ENCODE measurements around the gene SCAMP4.
"Not testable (repeated sequence)": the region's sequence is repeated elsewhere in the genome, so short reads cannot be mapped to it uniquely, and the experiment has no call there.

The SCAMP4 gene

GRCh38 chr19:1882786-1883692 is 22.2 kb upstream of the SCAMP4 start:
- no peak for DNase-seq (ENCODE audit: low read depth in 2 of 2, low spot score in 1 of 2)

GRCh38 chr19:1883784-1884183 is 21.4 kb upstream of the SCAMP4 start:
- DNase-seq (ENCODE audit: low read depth in 2 of 2, low spot score in 1 of 2): no peak

DNA sequence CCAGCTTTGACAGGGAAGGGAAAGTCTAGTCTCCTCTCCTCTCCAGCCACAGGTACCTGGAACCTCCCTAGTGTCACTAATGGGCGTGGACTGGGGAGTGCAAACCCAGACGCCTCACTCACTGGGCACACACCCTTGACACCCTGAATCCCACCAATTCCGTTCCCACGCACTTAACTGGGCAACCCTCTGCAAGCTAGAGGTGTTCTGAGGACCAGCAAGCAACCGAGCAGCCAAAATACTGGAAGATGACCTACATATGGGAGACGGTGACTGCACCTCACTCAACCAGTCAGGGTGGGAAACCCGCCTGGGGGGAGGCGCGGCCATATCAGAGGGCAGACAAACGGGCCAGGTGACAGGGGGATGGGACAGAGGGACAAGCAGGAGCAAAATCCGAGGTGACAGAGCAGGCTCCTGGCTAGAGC is 20.9 kb upstream of the SCAMP4 start:
- no peak for DNase-seq (ENCODE audit: low read depth in 2 of 2, low spot score in 1 of 2)

- DNase-seq (ENCODE audit: low read depth in 2 of 2, low spot score in 1 of 2): no peak
Observed at GRCh38 chr19:1884719-1885334, 20.4 kb upstream of the SCAMP4 start.

DNA sequence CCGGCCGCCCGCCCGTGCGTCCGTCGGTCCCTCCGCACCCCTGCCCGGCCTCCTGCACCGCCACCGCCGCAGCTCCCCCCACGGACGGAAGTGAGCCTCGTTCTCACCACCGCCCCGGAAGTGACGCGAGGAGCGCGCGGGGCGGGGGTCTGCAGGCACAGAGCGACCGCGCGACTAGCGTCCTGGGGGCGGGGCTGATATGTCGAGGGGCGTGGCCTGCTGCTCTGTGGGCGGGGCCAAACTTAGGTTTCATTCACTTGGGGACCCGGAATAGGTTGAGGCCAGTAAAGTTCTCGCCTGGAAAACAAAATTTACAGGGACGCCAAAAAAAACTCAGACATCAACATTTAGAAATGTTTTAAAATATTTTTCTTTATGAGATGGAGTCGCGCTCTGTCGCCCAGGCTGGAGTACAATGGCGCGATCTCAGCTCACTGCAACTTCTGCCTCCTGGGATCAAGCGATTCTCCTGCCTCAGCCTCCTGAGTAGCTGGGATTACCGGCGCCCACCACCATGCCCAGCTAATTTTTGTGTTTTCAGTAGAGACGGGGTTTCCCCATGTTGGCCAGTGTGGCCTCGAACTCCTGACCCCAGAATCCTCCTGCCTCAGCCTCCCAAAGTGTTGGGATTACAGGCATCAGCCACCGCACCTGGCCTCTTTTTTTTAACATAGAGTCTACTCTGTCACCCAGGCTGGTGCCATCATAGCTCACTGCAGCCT is 19.6 kb upstream of the SCAMP4 start, which contains the start of gene ABHD17A:
Gene ABHD17A, minus strand, starts transcription at position 99 of the 722 bp plus-strand sequence. CDS start 3,930 bp downstream, outside the sequence.
- DNase-seq (ENCODE audit: low read depth in 2 of 2, low spot score in 1 of 2): peak; percentile 90 to 94

GRCh38 chr19:1886360-1886759 is 18.8 kb upstream of the SCAMP4 start:
- not testable (repeated sequence) for DNase-seq (ENCODE audit: low read depth in 2 of 2, low spot score in 1 of 2)

DNA sequence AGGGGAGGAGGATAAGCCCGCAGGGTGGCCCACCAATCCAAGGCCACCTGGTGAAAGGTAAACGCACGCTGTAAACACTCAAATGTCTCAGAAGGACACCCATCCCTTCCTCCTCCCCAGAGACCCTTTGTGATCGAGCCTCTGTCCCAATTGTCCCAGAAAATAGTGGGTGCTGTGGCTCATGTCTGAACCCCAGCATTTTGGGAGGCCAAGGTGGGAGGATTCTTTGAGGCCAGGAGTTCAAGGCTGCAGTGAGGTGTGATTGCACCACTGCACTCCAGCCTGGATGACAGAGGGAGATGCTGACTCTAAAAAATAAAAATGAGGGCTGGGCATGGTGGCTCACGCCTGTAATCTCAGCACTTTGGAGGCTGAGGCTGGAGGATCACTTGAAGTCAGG is 16.8 kb upstream of the SCAMP4 start:
- DNase-seq (ENCODE audit: low read depth in 2 of 2, low spot score in 1 of 2): no peak

GRCh38 chr19:1889907-1890306 is 15.3 kb upstream of the SCAMP4 start:
- DNase-seq (ENCODE audit: low read depth in 2 of 2, low spot score in 1 of 2): no peak

GRCh38 chr19:1893791-1894190 is 11.4 kb upstream of the SCAMP4 start:
- no peak for DNase-seq (ENCODE audit: low read depth in 2 of 2, low spot score in 1 of 2)

GRCh38 chr19:1896508-1896907 is 8.7 kb upstream of the SCAMP4 start:
- DNase-seq (ENCODE audit: low read depth in 2 of 2, low spot score in 1 of 2): no peak

GRCh38 chr19:1901940-1902404 is 3.2 kb upstream of the SCAMP4 start:
- no peak for DNase-seq (ENCODE audit: low read depth in 2 of 2, low spot score in 1 of 2)

GRCh38 chr19:1902923-1903322 is 2.3 kb upstream of the SCAMP4 start:
- no peak for DNase-seq (ENCODE audit: low read depth in 2 of 2, low spot score in 1 of 2)

DNA sequence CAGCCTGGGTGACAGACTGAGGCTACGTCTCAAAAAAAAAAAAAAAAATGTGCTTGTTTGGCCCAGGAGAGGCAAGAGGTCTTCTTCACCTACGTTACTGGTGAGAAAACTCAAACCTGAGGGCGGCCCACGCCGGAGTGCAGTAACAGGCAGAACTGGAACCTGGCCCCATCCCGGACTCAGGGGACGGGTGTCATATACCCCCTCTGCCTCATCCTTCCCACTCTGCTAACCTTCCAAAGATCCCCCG is 414 bp upstream of the SCAMP4 start:
- DNase-seq (ENCODE audit: low read depth in 2 of 2, low spot score in 1 of 2): no peak

- no peak for DNase-seq (ENCODE audit: low read depth in 2 of 2, low spot score in 1 of 2)
Observed at GRCh38 chr19:1905863-1906375, 720 bp downstream of the SCAMP4 start.

DNA sequence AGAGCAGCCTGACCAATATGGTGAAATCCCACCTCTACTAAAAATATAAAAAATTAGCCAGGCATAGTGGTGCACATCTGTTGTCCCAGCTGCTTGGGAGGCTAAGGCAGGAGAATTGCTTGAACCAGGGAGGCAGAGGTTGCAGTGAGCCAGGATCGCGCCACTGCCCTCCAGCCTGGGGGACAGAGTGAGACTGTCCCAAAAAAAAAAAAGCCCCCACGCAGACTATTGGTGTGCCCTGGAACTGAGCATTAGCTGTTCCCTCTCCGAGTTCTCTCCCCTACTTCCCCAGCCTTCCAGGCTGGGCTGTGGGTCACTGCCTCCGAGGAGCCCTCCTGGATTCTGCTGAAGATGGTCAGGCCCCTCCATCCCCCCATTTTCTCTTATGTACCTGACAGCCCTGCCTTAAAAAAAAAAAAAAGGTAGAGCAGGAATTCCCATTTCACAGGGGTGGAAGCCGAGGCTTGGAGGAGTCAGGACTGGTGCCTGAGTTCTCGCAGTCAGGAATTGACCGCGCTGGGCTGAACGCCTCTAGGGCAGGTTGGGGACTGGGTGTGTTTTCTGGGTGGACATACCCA is 1.9 kb downstream of the SCAMP4 start:
- DNase-seq (ENCODE audit: low read depth in 2 of 2, low spot score in 1 of 2): no peak

- DNase-seq (ENCODE audit: low read depth in 2 of 2, low spot score in 1 of 2): no peak
Observed at GRCh38 chr19:1907563-1908363, 2.6 kb downstream of the SCAMP4 start.

GRCh38 chr19:1908364-1908678 is 3.1 kb downstream of the SCAMP4 start:
- no peak for DNase-seq (ENCODE audit: low read depth in 2 of 2, low spot score in 1 of 2)

GRCh38 chr19:1909761-1910080 is 4.5 kb downstream of the SCAMP4 start:
- DNase-seq (ENCODE audit: low read depth in 2 of 2, low spot score in 1 of 2): no peak

- no peak for DNase-seq (ENCODE audit: low read depth in 2 of 2, low spot score in 1 of 2)
Observed at GRCh38 chr19:1910177-1910576, 5.0 kb downstream of the SCAMP4 start.

DNA sequence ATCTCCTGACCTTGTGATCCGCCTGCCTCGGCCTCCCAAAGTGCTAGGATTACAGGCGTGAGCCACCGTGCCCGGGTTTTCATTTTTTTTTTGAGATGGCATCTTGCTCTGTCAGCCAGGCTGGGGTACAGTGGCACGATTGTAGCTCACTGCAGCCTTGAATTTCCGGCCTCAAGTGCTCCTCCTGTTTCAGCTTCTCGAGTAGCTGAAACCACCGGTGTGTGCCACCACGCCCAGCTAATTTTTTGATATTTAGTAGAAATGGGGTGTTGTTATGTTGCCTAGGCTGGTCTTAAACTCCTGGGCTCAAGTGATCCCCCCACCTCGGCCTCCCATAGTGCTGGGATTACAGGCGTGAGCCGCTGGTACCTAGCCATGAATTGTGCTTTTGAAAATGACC is 5.9 kb downstream of the SCAMP4 start:
- DNase-seq (ENCODE audit: low read depth in 2 of 2, low spot score in 1 of 2): no peak

DNA sequence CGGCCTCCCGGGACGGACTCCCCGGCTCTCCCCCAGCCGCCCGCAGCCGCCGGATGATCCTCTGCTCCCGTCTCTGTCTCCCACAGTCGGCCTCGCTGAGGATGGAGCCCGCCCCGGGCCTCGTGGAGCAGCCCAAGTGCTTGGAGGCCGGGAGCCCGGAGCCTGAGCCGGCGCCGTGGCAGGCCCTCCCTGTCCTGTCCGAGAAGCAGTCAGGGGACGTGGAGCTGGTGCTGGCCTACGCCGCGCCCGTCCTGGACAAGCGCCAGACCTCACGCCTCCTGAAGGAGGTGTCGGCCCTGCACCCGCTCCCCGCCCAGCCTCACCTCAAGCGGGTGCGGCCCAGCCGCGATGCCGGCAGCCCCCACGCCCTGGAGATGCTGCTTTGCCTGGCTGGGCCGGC is 6.8 kb downstream of the SCAMP4 start:
- no peak for DNase-seq (ENCODE audit: low read depth in 2 of 2, low spot score in 1 of 2)
